Uterus (tissue), 2 donors: Measurements from ENCODE around the gene UBE3A.

Source experiments
- POLR2A ChIP-seq, 2 donors: fragments of 450-650 bp; IDR thresholded peaks; one replicate each; pipeline ENCODE4 v1.6.1; 2016; ENCODE audit warnings: antibody characterized with exemption in 2 of 2, mild to moderate bottlenecking in 1 of 2, moderate library complexity in 1 of 2
- TF ChIP-seq, protein P1 (sequence below), 4 experiments: fragments of 200-600 bp in 2 of 4; fragments of 450-650 bp in 2 of 4; sonication (generic) in 2 of 4; IDR thresholded peaks; one replicate each; pipeline ENCODE4 v1.5.1; 2016 to 2019; ENCODE audit warnings: antibody characterized with exemption in 4 of 4, mild to moderate bottlenecking in 2 of 4, moderate library complexity in 1 of 4

DNA sequence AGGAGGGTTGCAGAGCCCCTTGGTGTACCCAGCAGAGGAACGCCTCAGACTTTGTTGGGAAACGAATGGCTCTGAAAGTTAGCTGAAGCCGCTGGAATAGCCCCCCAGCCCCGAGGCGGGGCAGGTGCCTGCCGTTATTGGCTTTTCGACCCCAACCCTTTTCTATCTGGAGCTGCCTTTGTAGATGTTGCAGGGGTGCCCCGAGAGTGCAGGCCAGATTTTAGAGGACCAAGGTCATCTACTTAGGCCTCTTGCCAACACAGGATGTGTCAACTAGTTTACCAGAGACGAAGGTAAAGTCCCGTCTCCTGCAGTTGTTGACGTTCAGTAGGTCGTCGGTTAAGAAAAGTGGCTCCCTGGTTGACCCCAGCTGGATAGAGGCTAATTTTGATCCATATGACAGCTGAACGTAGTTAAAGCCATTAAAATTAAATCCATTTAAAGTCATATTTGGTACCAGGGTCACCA lies 579 bp upstream of the UBE3A start:
- TF ChIP-seq, protein P1, sequence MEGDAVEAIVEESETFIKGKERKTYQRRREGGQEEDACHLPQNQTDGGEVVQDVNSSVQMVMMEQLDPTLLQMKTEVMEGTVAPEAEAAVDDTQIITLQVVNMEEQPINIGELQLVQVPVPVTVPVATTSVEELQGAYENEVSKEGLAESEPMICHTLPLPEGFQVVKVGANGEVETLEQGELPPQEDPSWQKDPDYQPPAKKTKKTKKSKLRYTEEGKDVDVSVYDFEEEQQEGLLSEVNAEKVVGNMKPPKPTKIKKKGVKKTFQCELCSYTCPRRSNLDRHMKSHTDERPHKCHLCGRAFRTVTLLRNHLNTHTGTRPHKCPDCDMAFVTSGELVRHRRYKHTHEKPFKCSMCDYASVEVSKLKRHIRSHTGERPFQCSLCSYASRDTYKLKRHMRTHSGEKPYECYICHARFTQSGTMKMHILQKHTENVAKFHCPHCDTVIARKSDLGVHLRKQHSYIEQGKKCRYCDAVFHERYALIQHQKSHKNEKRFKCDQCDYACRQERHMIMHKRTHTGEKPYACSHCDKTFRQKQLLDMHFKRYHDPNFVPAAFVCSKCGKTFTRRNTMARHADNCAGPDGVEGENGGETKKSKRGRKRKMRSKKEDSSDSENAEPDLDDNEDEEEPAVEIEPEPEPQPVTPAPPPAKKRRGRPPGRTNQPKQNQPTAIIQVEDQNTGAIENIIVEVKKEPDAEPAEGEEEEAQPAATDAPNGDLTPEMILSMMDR (IDR thresholded peaks at IDR 0.05), result no peak
- TF ChIP-seq POLR2A (IDR thresholded peaks at IDR 0.05), result no peak
